HG03469 (cell line): ENCODE data around the gene MT1H.

ENCODE experiments used
- ATAC-seq: cut with Tn5 transposase; IDR thresholded peaks from one replicate; pipeline ENCODE4 v1.9.1; 2021; ENCODE audit warnings: mild to moderate bottlenecking, moderate library complexity, moderate number of reproducible peaks; ENCODE audit not compliant: unreplicated experiment

MT1H gene

DNA sequence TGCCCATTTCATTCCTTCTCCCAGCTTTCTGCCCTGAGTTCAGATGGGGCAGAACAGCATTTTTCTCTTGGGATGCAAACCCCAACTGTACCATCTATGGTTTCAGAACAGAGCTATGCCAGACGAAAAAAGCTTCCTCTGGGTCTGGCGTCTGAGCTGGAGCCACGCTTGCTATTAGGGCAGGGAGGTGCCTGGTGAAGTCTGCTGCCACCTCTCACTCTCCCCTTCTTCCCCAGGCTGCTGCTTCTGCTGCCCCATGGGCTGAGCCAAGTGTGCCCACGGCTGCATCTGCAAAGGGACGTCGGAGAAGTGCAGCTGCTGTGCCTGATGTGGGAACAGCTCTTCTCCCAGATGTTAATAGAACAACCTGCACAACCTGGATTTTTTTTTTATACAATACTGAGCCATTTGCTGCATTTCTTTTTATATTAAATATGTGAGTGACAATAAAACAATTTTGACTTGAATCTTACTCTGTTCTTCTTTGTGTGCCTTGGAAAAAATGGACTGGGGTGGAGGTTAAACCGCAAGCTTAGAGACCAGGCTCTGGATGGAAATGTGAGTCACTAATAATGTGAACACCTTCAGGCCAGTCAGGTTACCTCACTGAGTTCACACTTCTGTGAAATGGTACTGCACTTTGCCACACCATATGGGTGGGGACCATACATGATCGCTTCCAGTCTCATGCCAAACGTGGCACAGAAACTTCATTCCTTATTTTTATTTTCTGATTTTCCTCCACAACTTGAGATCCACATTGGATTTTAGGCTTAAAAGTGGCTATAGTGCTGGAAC, 32.8 kb upstream of the MT1H start:
- no peak for ATAC-seq

DNA sequence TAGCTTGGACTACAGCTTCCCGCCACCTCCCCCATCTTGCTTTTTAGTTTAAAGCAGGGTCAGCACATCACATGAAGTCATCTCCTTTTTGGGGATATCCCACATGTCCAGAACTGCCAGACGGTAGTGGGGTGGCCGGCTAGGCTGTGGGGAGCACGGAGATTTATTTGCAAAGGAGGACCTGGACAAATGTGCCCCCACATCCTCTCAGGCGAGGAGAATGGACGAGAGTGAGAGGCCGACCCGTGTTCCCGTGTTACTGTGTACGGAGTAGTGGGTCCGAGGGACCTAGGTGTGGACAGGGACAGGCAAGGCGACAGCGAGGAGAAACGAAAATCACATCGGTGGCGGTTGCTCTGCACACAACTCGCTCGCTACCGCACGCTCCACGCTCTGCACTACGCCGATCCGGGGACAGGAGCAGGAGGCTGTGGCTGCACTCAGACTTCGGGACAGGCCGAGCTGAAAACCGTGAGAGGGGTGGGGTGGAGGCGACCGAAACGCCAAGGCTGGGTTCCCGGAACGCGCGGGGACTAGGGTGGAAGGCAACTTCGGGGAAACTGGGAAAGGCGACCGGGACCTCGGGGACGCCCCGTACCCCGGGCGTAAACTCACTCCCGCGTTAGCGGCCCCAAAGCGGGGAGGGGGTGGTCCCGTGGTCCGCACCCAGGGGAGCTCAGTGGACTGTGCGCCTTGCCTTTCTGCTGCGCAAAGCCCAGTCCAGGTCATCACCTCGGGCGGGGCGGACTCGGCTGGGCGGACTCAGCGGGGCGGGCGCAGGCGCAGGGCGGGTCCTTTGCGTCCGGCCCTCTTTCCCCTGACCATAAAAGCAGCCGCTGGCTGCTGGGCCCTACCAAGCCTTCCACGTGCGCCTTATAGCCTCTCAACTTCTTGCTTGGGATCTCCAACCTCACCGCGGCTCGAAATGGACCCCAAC, 31.5 kb upstream of the MT1H start, which contains the start of gene MT1A:
TSS of gene MT1A (plus strand) at position 853 of the 937 bp plus-strand sequence. CDS start at position 926, 73 bp downstream.
- no peak for ATAC-seq

DNA sequence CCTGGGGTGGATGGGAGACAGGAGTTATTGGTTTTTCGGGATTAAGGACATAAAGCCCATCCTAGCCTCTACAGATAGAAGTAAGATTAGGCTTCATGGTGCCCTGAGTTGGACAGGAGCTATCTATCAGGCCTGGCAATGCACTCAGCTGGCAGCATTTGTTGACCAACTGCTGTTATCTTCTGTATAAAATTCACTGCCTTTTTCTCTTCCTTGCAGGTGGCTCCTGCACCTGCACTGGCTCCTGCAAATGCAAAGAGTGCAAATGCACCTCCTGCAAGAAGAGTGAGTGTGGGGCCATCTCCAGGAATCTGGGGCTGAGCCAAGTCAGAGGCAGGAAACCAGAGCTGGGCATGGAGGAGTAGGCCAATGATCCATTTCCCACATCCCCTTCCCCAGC, 30.6 kb upstream of the MT1H start:
- no peak for ATAC-seq

DNA sequence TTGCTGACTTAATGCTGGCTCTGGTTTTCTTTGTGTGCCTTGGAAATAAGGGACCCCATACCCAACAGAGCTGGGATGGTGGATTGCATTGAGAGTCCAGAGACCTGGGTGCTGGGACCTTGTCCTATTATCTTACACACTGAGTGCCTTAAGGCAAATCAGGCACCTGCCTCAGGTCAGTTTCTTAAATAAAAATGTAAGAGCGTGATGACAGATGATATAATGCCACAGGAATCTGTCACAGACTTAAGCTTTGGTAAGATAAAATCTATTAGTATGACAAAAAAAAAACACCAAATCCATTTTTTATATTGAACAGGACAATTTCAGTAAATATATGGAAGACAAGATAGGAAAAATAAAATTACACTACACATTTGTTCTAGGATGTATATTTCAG, 29.5 kb upstream of the MT1H start:
- no peak for ATAC-seq

GRCh38 chr16:56641166-56641565, 28.4 kb upstream of the MT1H start:
- no peak for ATAC-seq

GRCh38 chr16:56643080-56643778, 26.4 kb upstream of the MT1H start:
- ATAC-seq, result no peak

GRCh38 chr16:56643833-56644232, 25.8 kb upstream of the MT1H start:
- ATAC-seq, result no peak

GRCh38 chr16:56645311-56645710, 24.3 kb upstream of the MT1H start:
- ATAC-seq, result no peak

DNA sequence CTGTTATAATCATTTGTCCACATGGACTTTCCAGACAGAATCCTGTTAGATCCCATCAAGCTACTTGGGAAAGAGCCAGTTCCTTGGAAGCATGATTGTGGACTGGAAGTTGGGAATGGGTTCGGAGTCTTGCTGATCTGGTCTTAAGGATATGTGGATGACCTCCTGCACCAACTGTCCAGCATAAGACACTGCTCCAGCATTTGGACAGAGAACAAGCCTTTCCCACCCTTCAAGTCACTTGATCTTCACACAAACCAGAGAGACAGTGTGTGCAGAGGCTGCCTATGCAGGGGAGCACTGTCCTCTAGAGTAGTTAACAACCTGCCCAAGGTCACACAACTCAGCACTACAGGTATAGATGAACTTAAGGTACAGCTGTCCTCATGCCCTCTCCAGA, 23.8 kb upstream of the MT1H start:
- no peak for ATAC-seq

GRCh38 chr16:56647641-56648431, 21.8 kb upstream of the MT1H start:
- ATAC-seq, result no peak

DNA sequence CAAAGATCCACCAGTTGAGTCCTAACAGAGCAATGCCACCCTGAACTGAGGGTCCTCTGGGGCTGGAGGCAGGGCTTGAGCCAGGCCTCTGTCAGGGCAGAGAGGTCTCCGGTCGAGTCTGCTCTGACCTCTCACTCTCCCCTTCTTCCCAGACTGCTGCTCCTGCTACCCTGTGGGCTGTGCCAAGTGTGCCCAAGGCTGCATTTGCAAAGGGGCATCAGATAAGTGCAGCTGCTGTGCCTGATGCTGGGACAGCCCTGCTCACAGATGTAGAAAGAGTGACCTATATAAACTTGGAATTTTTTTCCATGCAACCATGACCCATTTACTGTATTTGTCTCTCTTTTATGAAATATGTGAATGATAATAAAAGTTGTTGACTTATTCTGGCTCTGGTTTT, 20.3 kb upstream of the MT1H start:
- no peak for ATAC-seq

DNA sequence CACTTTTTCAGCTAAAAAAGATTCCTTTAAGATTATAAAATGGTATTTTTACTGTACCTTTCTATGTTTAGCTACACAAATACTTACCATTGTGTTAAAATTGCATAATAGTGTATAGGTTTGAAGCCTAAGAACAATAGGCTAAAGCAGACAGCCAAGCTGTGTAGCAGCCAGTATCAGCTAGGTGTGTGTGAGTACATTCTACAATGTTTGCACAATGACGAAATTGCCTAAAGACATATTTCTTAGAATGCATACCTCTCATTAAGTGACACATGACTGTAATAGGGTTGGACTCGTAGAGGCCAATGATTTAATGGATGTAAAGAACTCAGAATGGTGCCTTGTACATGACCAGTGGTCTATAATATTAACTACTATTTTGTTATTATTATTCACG, 19.8 kb upstream of the MT1H start:
- no peak for ATAC-seq

- no peak for ATAC-seq
Measured at GRCh38 chr16:56651586-56651985, 18.0 kb upstream of the MT1H start, which contains the start of gene MT1B. MT1B (plus strand) TSS chr16:56651886; CDS start chr16:56651954, 68 bp downstream.

DNA sequence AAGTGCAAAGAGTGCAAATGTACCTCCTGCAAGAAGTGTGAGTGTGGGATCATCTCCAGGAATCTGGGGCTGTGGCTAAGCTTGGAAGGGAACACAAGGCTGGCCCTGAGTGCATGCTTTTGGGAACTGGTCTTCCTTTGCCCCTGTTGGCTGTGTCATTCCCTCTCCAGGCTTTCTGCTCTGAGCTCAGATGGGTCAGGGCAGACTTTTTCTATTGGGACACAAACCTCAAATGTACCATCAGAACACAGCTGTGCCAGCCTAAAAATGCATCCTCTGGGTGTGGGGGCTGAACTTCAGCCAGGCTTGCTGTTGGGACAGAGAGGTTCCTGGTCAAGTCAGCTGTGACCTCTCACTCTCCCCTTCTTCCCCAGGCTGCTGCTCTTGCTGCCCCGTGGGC, 17.0 kb upstream of the MT1H start:
- no peak for ATAC-seq

- ATAC-seq, result no peak
Measured at GRCh38 chr16:56653218-56653617, 16.4 kb upstream of the MT1H start.

DNA sequence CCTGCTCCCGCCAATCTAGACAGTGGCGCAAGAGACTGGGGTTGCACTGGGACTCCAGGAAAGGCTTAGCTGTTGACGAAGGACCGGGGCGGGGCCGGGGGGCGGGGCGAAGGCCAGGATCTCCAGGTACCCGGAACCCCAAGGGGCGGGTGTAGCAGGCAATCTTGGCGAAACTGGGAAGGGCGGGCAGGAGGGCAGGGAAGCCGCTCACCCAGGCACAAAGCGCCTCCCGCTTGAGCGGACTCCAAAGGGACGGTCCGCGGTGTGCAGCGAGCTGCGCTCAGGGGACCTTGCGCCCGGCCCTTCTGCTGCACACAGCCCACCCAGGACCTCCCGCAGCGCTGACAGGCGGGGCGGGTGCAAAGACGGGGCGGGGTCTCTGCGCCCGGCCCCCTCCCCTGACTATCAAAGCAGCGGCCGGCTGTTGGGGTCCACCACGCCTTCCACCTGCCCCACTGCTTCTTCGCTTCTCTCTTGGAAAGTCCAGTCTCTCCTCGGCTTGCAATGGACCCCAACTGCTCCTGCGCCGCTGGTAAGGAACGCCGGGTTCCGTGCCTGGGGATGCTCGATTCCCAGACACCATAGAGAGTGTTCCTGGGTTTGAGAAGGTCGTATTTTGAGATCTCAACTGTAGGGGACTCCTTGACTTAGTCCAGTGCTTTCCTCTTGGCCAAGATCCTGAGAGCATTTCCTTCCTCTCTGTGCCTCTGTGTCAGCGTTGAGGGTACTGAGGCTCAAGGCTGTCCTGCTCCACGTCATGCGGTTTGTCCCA, 11.9 kb upstream of the MT1H start, which contains the start of gene MT1F:
TSS of gene MT1F (plus strand) at position 405 of the 772 bp plus-strand sequence. CDS start at position 505, 100 bp downstream.
- ATAC-seq, result no peak

DNA sequence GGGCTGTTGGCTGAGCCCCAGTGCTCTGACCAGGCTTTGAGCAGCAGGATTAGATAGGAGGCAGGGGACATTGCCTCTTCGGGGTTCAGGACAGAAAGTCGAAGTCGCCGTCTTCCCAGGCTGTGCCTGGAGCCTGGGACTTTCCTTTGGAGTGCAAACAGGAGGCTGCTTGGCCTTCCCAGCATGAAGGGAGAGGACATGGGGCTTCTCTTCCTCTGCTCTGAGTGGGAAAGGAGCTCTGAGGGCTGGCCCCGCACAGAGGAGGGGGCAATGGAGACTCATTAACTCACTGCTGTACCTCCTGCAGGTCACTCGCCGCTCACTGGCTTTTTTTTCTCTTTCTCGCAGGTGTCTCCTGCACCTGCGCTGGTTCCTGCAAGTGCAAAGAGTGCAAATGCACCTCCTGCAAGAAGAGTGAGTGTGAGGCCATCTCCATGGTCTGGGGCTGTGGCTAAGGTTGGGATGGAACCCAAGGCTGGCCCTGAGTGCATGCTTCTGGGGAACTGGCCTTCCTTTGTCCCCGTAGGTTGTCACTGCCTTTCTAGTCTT, 11.2 kb upstream of the MT1H start:
- ATAC-seq, result no peak

- ATAC-seq, result no peak
Measured at GRCh38 chr16:56662357-56663354, 7.0 kb upstream of the MT1H start.
